HG02981 (cell line): ENCODE results near the gene DPYSL4.

Source experiments
- ATAC-seq: cut with Tn5 transposase; IDR thresholded peaks from one replicate; pipeline ENCODE4 v1.9.1; 2021; ENCODE audit warnings: mild to moderate bottlenecking, moderate library complexity; ENCODE audit not compliant: unreplicated experiment

Gene DPYSL4

DNA sequence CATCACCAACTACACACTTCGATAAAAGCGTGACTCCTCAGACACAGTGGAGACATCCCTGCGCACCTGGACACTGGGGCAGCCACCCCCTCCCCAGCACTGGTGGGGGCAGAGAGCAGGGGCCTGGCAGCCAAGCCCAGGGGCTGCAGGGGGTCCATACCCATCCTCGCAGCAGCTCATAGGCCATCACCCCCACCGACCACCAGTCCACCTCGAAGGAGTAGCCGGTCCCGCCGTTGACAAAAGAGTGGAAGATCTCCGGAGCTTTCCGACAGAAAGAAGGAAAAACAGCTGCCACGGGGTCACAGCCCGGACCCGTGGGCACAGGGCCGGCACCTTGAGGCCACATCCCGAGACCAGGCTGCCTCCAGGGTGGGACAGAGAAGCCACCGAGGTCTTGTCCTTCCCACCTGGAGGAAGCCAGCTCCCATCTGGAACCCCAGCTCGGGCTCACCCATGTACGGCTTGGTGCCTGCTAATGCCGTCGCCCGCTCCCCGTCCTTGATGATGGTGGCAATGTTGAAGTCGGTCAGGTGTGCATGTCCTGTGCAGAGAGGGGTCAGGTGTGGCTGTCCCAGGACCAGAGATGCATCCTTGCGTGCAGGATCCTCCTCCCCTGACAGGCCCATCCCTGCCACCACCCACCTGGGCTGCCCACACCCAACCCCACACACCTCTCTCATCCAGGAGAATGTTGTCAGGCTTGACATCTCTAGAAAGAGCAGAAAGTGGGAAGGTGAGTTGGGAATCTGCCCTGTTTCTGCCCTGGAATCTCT lies 38.5 kb downstream of the DPYSL4 start:
- no peak for ATAC-seq

DNA sequence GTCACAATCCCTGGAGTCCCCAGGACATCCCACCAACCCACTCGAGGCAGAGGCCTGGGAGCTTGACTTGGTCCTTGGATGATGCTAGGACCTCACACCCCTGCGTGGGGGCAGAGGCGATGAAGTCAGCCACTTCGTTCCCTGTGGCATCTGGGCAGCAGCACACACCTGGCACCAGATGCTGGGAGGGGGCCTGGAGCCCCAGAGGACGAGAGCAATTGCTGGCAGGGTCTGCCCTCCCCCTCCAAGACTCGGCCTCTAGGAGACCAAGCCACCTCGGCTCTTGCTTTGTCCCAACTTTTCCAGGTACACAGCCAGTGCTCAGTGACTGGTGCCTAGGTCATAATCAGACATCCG lies 39.1 kb downstream of the DPYSL4 start:
- no peak for ATAC-seq

DNA sequence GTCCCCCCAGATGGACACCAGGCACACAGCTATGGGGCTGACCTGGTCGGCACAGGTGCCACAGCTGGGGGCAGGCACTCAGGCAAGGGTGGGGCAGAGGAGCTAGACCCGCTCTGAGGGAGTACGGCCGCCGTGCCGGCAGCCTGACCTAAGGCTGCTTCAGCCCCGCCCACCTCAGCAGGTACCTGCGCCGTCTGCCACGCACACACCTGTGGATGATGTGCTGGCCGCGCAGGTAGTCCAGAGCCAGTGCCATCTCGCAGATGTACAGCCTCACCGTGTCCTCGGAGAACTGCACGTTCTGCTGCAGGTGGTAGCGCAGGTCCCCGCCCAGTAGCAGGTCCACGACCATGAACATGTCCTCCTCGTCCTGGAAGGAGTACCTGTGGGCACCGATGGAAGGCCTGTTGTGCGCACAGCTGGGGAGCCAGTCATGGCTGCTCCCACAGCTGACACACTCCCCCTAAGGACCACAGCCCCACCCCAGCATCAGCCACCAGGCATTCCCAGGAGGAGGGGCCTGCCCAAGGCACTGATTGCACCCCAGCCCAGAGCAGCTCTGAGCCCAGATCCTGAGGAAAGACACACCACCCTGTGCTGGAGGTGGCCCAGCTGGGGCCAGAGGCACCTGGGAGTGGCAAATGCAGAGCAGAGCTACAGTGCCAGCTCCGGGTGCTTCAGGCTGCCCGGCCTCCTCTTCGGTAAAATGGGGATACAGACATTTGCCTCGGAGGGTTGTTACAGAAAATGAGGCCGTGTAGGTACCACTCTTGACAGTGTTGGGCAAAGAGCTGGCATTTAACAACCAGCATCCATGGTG lies 40.0 kb downstream of the DPYSL4 start:
- no peak for ATAC-seq

DNA sequence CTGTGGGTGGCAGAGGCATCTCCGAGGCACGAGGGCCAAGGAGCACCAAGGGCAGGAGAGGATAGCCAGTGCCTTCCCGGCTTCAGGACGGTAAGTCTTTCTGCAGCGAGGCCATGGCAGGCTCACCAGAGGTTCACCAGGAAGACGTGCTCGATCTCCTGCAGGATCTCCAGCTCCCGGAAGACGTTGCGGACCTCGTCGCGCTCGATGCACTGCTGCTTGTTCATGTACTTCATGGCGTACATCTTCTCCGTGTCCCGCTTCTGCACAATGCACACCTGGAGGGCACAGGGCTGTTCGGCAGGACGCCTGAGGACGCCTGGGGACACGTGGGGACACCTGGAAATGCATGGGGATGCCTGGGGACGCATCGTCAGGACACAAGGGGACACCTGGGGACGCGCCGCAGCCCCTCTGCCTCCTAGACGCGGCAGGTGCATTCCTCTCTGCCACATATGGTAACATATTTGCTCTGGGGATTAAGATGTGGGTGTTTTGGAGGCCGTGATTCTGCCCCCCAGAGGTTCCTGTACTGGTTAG lies 41.2 kb downstream of the DPYSL4 start:
- ATAC-seq, result no peak

DNA sequence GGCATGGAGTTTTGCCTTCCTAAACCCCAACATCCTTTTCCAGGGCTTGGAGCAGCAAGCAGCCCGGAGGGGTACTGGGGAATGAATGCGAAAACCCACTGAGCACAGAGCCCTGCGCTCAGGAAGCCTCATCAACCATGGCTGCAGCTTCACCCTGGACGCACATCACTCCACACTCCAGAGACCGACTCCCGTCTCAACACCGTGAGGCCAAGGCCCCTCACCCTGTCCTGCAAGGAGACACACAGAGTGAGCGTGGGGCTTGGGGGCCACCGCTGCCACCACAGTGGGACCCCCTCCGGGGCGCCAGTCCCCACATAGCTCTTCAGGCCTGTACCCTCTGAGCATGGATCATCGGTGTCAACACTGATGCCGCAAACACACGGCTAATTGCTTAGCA lies 41.9 kb downstream of the DPYSL4 start:
- ATAC-seq, result no peak

DNA sequence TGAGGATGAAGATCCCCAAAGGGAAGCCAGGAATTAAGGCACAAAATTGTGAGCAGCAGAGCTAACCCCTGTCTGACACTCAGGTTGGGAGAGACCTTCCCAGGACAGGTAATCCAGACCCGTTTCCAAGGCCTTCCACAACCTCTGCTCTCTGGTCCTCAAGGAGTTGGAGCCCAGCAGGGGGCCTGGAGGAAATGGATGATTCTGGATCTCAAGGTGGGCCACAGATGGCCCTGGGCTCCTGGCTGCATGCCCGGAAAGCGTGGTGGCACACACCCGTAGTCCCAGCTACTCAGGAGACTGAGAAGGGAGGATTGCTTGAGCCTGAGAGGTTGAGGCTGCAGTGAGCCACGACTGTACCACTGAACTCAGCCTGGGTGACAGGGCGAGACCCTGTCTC lies 42.3 kb downstream of the DPYSL4 start:
- ATAC-seq, result no peak

DNA sequence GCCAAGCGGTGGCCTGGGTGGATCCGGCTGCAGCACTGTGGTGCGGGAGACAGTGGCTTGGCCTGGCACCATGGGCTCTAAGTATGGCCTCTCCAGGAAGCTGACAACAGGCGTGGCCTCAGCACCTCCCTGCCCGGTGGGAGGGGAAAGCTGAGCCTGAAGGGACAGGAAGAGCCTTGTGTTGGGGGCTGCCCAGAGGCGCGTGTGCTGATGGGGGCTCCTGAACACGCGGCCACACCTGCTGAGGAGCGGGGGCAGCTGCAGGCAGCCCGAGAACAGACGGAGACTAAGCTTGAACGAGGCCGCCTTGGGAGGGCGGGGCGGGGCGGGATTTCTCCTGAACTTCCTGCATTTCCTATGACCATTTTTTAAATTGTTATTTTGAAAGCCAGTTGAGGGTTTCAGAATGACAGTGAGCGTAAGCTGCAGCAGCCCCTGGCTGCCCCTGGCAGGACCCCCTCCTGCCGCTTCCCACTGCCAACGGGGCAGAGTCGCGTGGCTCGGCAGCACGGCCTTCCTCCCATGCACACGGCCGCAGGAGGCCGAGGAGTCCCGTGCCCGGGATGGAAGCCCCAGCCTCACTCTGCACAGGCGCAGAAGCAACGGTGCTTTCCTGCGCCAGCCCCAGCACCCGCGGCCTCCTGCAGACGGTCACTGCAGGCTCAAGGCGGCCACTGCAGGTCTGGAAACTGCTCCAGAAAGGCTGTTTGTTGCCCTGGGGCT lies 43.2 kb downstream of the DPYSL4 start:
- ATAC-seq, result peak; percentile 47

DNA sequence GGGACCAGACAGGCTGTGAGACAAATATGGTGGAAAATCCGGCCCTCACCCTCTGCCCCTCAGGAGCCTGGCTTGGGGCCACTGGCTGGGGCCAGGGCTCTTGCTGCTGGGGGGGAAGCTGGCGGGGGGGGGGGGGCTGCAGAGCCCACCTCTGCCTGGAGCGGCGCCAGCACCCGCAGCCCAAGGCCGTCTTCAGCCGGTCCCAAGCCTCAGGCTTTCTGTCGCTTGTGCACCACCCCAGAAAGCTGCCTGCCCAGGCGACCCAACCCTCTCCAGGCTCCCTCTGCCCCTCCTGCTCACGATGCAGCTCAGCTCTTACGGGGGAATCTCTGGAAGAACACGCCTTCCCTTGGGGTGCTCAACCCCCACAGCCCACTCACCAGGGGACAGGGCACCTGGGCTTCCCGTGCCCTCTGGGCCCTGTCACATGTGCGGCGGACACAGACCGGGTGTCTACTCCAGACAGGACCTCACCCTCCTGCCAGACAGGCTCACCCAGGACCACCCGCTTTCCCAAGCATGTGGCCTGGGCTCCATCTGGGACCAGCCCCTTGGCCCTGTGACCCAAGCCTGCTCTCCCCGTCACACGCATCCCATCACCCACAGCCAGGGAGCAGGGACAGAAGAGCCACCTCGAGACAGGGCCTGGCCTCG lies 43.9 kb downstream of the DPYSL4 start:
- no peak for ATAC-seq

DNA sequence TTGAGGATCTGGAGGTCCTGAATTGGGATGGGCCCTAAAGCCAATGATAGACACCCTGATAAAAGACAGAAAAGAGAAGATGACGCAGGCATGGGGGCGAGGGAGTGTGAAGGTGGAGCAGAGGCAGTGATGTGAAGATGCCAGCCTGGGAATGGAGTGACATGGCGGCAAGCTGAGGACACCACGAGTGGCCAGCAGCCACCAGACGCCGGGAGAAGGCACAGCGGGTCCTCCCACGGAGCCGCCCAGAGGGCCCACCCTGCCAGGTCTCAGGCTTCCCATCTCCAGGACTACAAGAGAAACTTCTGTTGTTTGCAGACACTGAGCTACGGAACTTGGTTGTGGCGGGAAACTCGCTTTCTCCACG lies 44.9 kb downstream of the DPYSL4 start:
- no peak for ATAC-seq

DNA sequence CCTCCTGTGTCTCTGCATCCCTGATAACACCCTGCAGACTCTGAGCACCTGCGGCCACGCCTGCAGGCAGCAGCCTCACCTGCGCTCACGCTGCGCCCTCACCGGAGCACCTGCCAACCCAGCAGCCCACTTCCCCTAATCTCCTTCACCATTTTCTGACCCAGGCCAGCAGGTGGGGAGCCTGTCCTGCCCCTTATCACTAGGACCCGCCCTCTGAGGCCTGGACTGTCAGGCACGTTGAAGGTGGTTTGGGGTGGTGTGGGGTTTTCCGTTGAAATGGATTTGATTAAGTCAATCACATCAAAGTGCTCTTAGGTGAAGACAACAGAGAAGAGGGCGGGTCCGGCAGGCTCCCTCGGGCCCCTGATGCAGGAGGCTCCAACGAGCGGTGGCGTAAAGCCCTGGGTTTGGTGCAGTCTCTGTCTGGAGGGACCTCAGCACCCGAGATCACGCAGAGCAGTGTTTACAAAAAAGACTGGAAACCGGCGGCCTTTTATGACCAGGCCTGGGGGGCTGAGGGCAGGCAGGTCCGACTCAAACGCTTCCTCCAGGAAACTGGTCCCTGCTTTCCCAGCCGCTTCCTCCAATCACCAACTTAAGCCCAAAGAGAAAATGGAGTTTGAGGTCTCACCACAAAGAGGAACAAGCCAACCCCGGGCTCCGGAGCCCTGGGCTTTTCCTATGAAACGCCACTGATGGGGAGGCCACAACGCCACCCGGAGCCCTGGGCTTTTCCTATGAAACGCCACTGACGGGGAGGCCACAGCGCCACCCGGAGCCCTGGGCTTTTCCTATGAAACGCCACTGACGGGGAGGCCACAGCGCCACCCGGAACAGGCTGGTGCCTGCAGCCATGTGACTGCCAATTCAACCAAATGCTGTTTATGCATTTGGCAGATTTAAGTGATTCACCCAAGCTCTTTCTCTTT lies 45.5 kb downstream of the DPYSL4 start:
- ATAC-seq, result no peak

DNA sequence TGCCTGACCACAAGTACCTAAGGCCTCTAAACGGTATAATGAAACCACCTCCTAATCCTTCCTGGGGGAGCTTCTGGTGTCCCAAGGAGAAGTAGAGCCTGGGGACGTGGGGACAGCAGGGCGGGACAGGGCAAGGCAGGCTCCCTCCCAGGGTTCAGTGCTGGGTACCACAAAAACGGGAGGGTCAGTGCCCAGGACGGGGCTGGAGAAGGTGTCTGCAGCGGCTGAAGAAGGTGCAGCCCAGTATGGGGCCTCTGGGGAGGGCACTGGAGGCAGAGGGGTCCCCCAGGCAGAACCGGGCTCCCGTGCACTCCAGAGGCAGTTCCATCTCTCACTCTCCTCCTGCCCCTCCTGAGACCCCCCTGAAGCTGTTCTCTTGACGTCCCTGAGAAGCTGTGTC lies 46.2 kb downstream of the DPYSL4 start:
- no peak for ATAC-seq

DNA sequence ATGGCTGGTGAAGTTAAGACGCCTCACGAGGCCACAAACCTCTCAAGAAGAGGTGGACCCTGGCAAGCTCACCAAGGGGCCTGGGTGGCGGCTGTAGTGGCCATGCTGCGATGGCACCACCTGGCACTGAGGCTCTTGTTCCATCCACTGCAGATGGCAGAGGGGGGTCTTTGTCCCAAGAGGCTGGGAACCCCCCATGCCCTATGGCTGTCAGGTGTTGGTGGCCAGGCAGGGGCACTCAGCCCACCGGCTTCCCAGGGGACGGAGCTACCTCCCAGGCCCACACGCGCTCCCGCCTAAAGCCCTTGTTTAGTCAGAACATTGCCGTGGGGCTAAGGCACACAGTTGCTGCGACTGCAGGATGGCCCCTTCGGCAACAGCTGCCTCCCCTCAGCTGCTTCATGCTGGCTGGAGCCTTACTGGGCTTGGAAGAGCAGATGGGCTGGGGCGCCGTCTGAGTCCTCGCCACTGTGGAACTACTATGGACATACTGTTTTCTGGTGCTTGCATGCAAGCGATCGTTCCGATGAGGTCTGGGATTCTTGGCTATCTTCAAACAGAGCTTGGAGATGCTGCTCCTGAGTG lies 46.8 kb downstream of the DPYSL4 start:
- ATAC-seq, result no peak

DNA sequence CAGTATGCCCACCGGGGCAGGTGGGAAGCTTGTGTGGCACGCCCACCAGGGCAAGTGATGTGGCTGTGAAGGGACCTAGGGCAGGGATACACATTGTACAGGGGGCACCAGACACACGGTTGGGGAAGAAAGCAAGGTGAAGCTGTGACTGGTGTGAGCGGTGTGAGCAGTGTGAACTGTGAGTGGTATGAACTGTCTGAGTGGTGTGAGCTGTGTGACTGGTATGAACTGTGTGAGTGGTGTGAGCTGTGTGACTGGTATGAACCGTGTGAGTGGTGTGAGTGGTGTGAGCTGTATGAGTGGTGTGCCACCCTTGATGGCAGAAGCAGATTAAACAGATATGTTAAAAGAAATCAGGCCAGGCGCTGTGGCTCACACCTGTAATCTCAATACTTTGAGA lies 48.1 kb downstream of the DPYSL4 start:
- no peak for ATAC-seq

DNA sequence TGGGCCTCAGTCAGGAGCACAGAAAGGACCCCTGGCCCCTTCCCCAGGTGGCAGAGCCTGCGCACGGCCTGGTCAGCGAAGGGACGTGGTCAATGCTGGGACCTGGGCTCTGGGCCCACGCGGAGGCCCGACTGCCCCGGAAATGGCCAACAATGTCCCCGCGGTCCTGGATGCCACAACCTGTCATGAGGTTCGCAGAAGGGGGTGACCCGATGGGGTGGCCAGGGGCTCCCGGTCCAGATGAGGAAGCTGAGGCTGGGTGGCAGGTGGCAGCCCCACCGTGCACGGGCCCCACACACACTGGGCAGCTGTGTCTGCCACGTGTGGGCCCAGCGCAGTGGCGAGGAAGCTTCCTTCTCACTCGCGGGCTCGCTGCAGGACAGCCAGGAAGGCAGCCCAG lies 49.4 kb downstream of the DPYSL4 start:
- ATAC-seq, result no peak

DNA sequence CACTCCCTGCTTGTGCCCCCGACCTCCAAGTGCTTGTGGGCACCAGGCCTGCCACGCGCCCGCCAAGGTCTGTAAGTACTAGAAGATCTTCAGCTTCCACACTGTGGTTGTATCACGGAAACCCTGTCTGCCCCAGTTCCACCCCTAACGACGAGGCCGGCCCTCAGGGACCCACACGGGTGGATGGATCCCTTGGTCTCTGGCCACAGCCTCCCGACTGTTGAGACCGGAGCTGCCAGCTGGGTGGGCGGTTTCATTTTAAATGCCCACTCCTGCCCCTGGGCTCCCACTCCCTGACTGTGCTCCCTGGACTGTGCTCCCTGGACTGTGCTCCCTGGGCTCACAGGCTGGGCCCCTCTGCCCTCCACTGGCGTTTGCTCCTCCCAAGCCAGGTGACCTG lies 50.1 kb downstream of the DPYSL4 start:
- no peak for ATAC-seq

DNA sequence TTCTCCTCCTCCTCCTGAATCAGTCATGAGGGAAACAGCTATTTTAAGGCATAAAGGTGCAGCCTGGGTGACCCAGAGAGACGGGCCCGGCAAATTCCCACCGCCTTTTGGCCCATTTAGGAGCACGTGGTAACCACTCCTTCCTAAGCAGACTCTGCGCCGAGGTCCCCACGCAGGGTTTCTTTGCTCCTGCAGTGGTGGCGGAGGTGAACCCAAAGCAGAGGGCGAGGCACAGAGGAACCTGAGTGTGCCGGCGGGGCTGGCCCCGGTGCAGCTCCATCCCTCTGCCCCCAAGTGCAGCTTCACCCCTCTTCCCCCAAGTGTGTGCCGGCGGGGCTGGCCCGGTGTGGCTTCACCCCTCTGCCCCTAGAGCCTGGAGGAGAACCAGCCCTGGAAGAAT lies 50.6 kb downstream of the DPYSL4 start:
- no peak for ATAC-seq

DNA sequence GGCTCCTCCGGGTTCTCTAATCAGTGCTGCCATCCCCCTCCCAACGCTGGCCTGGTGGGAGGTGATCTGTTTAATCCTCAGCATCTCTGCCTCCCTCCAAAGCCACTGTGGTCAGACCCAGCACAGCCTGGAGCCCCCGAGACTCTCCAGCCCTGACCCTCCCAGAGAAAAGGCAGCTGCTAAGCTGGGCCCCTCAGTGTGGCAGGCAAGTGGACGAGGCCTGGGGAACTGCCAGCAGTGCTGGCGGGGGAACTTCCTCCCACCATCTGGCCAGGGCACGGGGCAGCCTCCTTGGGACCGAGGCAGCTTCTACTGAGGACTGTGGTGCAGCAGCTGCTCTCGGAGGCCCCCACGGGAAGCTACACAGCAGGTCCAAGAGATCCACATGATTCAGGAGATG lies 51.1 kb downstream of the DPYSL4 start:
- ATAC-seq, result no peak

DNA sequence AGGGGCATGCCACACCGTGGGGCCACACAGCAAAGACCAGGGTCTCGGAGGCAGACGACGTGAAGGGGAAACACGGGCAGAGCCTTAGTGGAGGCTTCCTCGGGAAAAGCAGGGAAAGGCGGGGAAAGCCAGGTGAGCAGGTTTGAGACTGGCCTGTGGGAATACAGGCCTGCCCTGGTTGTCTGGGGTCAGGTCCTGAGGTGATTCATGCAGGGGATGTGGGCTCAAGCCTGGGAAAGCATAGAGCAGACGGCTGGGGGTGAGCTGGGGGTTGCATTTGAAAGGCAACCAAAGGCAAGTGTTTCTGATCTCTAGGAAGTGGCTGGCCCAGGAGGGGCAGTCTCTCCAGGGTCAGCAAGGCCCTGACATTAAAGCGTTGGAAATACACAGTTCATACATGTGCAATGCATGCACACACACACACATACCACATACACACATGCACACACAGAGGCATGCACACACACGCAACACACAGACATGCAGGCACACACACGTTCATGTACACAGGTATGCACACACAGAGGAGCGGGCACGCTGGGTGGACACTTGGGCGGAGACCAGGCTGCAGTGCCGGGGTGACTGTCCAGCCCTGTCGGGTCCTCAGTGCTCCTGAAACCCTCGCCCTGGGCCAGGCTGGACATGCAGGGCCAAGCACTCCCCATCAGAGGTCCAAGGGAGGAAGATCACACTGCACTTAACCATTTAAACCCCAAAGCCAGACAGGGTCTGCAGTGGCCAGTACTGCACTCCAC lies 51.8 kb downstream of the DPYSL4 start:
- no peak for ATAC-seq
